Measurements from ENCODE around the gene CPT1B. TPM values are rescaled to one million over a fixed set of nuclear protein-coding genes. Genes with fewer than 3 reads are reported as not detected.
A peak's percentile ranks its signal among the peaks of the same experiment; 100 is the strongest.

Gene CPT1B
- polyA plus RNA-seq, 3 donors: 0.18 to 66.9 TPM; not detected in 1

GRCh38 chr22:50600538-50600937, 22.3 kb upstream of the CPT1B start, which contains the start of gene MAPK8IP2:
MAPK8IP2 (plus strand) TSS chr22:50600793; CDS start chr22:50600819, 26 bp downstream.
- H3K4me2 ChIP-seq (replicated peaks; ENCODE audit: extremely low read depth, low read length, poor library complexity, severe bottlenecking): peak within 1 kb of the TSS; percentile 41
- TF ChIP-seq CTCF (IDR thresholded peaks at IDR 0.05): no peak
- WGBS (ENCODE audit: insufficient coverage): 0% methylated on average over 38 of the region's 61 CpGs
- Mint-ChIP-seq H3K36me3 (peaks cover 11 to 15% of the 10 kb centered on the region in 2 donors), H3K4me3 (peak within 1 kb of the TSS; percentile 66 to 88), H3K9me3 (peaks cover 0 to 19% (median 9%) of the 10 kb centered on the region in 7 donors), H3K27ac (peak within 1 kb of the TSS in 1 of 7 donors; percentile 32), H3K4me1 (peaks cover 4% of the 10 kb centered on the region), H3K27me3 (ENCODE audit: low read depth in 3 of 3) (peaks cover 53 to 76% (median 67%) of the 10 kb centered on the region in 3 donors)
- intact Hi-C loops (cut with micrococcal nuclease): no loop called here
- H3K9ac ChIP-seq (ENCODE audit: insufficient read depth, low read length, poor library complexity, severe bottlenecking): no peak within 1 kb of the TSS
- no peak within 1 kb of the TSS for H3K27ac ChIP-seq (ENCODE audit: low read depth in 1 of 2, low read length in 2 of 2)
- H2AFZ ChIP-seq (ENCODE audit: insufficient read depth, low read depth, low read length, poor library complexity, severe bottlenecking): no peak within 1 kb of the TSS
- H3K27me3 ChIP-seq (ENCODE audit: control insufficient read depth in 2 of 2, insufficient read depth in 2 of 2, low read length in 2 of 2): peaks cover 35 to 65% of the 10 kb centered on the region in 2 donors
- no peak within 1 kb of the TSS for H3K4me3 ChIP-seq (replicated peaks in 1 of 3; ENCODE audit: low read depth in 2 of 3, low read length in 3 of 3)
- H3K4me1 ChIP-seq (ENCODE audit: control insufficient read depth in 1 of 2, insufficient read depth in 2 of 2, low read length in 2 of 2): no peaks in the 10 kb centered on the region
- no peaks in the 10 kb centered on the region for H3K79me2 ChIP-seq (ENCODE audit: insufficient read depth, low read length)
- peaks cover 0 to 16% of the 10 kb centered on the region in 2 donors for H3K9me3 ChIP-seq (replicated peaks in 1 of 2; ENCODE audit: control insufficient read depth in 1 of 2, insufficient read depth in 1 of 2, low read length in 2 of 2)
- DNase-seq: no peak
- H4K20me1 ChIP-seq (ENCODE audit: insufficient read depth, low read length): no peaks in the 10 kb centered on the region
- H3K36me3 ChIP-seq (replicated peaks in 1 of 2; ENCODE audit: control insufficient read depth in 1 of 2, insufficient read depth in 2 of 2, low read length in 2 of 2): no peaks in the 10 kb centered on the region

GRCh38 chr22:50599816-50600455, 21.7 kb upstream of the CPT1B start:
- 10% methylated on average over 44 of the region's 52 CpGs for WGBS (ENCODE audit: insufficient coverage)
- no peaks in the 10 kb centered on the region for H3K4me1 ChIP-seq (ENCODE audit: control insufficient read depth in 1 of 2, insufficient read depth in 2 of 2, low read length in 2 of 2)
- Mint-ChIP-seq H3K9me3 (peaks cover 0 to 19% (median 9%) of the 10 kb centered on the region in 7 donors), H3K27me3 (ENCODE audit: low read depth in 3 of 3) (peaks cover 51 to 70% (median 61%) of the 10 kb centered on the region in 3 donors), H3K27ac (peak overlapping the region in 1 of 7 donors; percentile 32), H3K4me3 (peak overlapping the region; percentile 66 to 88), H3K4me1 (peaks cover 4% of the 10 kb centered on the region), H3K36me3 (peaks cover 11 to 17% of the 10 kb centered on the region in 2 donors)
- no peaks in the 10 kb centered on the region for H4K20me1 ChIP-seq (ENCODE audit: insufficient read depth, low read length)
- no peak overlapping the region for H3K4me3 ChIP-seq (replicated peaks in 1 of 3; ENCODE audit: low read depth in 2 of 3, low read length in 3 of 3)
- H3K79me2 ChIP-seq (ENCODE audit: insufficient read depth, low read length): no peaks in the 10 kb centered on the region
- no peak overlapping the region for H3K9ac ChIP-seq (ENCODE audit: insufficient read depth, low read length, poor library complexity, severe bottlenecking)
- no peaks in the 10 kb centered on the region for H3K36me3 ChIP-seq (replicated peaks in 1 of 2; ENCODE audit: control insufficient read depth in 1 of 2, insufficient read depth in 2 of 2, low read length in 2 of 2)
- H2AFZ ChIP-seq (ENCODE audit: insufficient read depth, low read depth, low read length, poor library complexity, severe bottlenecking): no peak overlapping the region
- no peak for DNase-seq
- intact Hi-C loops (cut with micrococcal nuclease): no loop called here
- H3K9me3 ChIP-seq (replicated peaks in 1 of 2; ENCODE audit: control insufficient read depth in 1 of 2, insufficient read depth in 1 of 2, low read length in 2 of 2): peaks cover 0 to 16% of the 10 kb centered on the region in 2 donors
- H3K27ac ChIP-seq (ENCODE audit: low read depth in 1 of 2, low read length in 2 of 2): no peak overlapping the region
- H3K4me2 ChIP-seq (replicated peaks; ENCODE audit: extremely low read depth, low read length, poor library complexity, severe bottlenecking): peak overlapping the region; percentile 34
- H3K27me3 ChIP-seq (ENCODE audit: control insufficient read depth in 2 of 2, insufficient read depth in 2 of 2, low read length in 2 of 2): peaks cover 35 to 59% of the 10 kb centered on the region in 2 donors
- no peak for TF ChIP-seq CTCF (IDR thresholded peaks at IDR 0.05)

All from CD14-positive monocyte (primary cell).